Smooth muscle cell (in vitro differentiated cells): Measurements from ENCODE around the gene HEPACAM. TPM values are rescaled to one million over a fixed set of nuclear protein-coding genes. Genes with fewer than 3 reads are reported as not detected.

Experiments
- DNase-seq: peaks from one replicate; lab custom pipeline; 2025; ENCODE audit not compliant: unreplicated experiment; lab: John Stamatoyannopoulos, UW
- H2AFZ ChIP-seq: fragments of 200-600 bp; sonication (generic); 2 replicates; pipeline ENCODE4 v1.6.0; 2016; ENCODE audit warnings: antibody characterized with exemption, low read depth, mild to moderate bottlenecking
- H3F3A ChIP-seq: fragments of 200-600 bp; sonication (generic); 2 replicates; pipeline ENCODE4 v1.6.0; 2017; ENCODE audit warnings: antibody characterized with exemption, low read depth
- H3K27ac ChIP-seq: fragments of 200-600 bp; sonication (generic); 2 replicates; pipeline ENCODE4 v1.5.1; 2016; ENCODE audit warnings: low read depth, mild to moderate bottlenecking
- H3K27me3 ChIP-seq: fragments of 200-600 bp; sonication (generic); 2 replicates; pipeline ENCODE4 v1.6.1; 2016; ENCODE audit warnings: low read depth, mild to moderate bottlenecking
- H3K36me3 ChIP-seq: fragments of 200-600 bp; sonication (generic); 2 replicates; pipeline ENCODE4 v1.5.1; 2016; ENCODE audit warnings: low read depth
- H3K4me1 ChIP-seq: fragments of 200-600 bp; sonication (generic); 2 replicates; pipeline ENCODE4 v1.5.1; 2016; ENCODE audit warnings: low read depth
- H3K4me2 ChIP-seq: fragments of 200-600 bp; sonication (generic); 2 replicates; pipeline ENCODE4 v1.6.0; 2016; ENCODE audit warnings: mild to moderate bottlenecking
- H3K4me3 ChIP-seq: fragments of 200-600 bp; sonication (generic); 2 replicates; pipeline ENCODE4 v1.5.1; 2016; ENCODE audit warnings: mild to moderate bottlenecking
- H3K79me2 ChIP-seq: fragments of 200-600 bp; sonication (generic); 2 replicates; pipeline ENCODE4 v1.6.0; 2016; ENCODE audit warnings: low read depth, mild to moderate bottlenecking
- H3K9ac ChIP-seq: fragments of 200-600 bp; sonication (generic); 2 replicates; pipeline ENCODE4 v1.6.0; 2016; ENCODE audit warnings: low read depth
- H3K9me3 ChIP-seq: fragments of 200-600 bp; sonication (generic); replicated peaks from 2 replicates; pipeline ENCODE4 v1.5.1; 2016; ENCODE audit warnings: low read depth
- H4K20me1 ChIP-seq: fragments of 200-600 bp; sonication (generic); 2 replicates; pipeline ENCODE4 v1.6.0; 2016; ENCODE audit warnings: low read depth
- WGBS: methylation state at CpG from one replicate; pipeline ENCODE4 v1.1.7; 2016; ENCODE audit warnings: low lambda C conversion rate; 5-methylcytosine and 5-hydroxymethylcytosine counted together
- polyA plus RNA-seq: library from polyadenylated mRNA; unstranded; fragments of >200 nt; fragmentation: Nextera tagmentation; extraction: Ambion mirVana; gene quantifications from 2 replicates; pipeline ENCODE4 v1.2.1, GENCODE V29; 2016
- total RNA-seq: library from RNA; depleted of rRNA; stranded (reverse); fragments of >200 nt; gene quantifications from 2 replicates; pipeline ENCODE4 v1.2.3, GENCODE V29; 2014
- TF ChIP-seq, protein P1 (sequence below): fragments of 200-600 bp; sonication (generic); IDR thresholded peaks from 2 replicates; pipeline ENCODE4 v1.5.1; 2017; ENCODE audit warnings: borderline replicate concordance, mild to moderate bottlenecking, antibody characterized with exemption; ENCODE audit not compliant: insufficient read depth, poor library complexity, severe bottlenecking

HEPACAM gene
- total and polyA plus RNA-seq, 2 experiments from 2014 or later = not detected

DNA sequence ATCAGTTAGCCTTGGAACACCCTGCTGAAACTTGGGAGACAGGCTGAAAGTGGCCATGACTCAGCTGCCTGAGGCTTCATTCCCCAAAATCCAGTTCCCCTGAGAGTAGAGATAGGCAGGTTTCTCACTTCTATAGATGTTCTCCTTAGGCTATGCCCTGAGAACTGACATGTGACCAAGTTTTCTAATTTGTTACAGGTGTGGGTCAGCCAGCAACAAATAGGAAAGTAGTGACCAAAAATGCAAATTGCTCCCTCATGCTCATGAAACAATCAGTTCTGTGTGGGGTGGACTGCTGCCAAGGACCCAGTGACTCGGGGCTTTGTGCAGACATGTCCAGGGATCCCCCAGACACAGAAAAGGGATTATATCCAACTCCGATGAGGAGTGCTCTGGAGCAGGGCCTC, 10.9 kb upstream of the HEPACAM start:
- H3K36me3 ChIP-seq = no peaks in the 10 kb centered on the region
- H3K27me3 ChIP-seq = peaks cover under 1% of the 10 kb centered on the region
- H4K20me1 ChIP-seq = no peaks in the 10 kb centered on the region
- H3K4me3 ChIP-seq = no peak overlapping the region
- no peaks in the 10 kb centered on the region for H3F3A ChIP-seq
- TF ChIP-seq, protein P1, sequence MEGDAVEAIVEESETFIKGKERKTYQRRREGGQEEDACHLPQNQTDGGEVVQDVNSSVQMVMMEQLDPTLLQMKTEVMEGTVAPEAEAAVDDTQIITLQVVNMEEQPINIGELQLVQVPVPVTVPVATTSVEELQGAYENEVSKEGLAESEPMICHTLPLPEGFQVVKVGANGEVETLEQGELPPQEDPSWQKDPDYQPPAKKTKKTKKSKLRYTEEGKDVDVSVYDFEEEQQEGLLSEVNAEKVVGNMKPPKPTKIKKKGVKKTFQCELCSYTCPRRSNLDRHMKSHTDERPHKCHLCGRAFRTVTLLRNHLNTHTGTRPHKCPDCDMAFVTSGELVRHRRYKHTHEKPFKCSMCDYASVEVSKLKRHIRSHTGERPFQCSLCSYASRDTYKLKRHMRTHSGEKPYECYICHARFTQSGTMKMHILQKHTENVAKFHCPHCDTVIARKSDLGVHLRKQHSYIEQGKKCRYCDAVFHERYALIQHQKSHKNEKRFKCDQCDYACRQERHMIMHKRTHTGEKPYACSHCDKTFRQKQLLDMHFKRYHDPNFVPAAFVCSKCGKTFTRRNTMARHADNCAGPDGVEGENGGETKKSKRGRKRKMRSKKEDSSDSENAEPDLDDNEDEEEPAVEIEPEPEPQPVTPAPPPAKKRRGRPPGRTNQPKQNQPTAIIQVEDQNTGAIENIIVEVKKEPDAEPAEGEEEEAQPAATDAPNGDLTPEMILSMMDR = no peak
- H2AFZ ChIP-seq = no peak overlapping the region
- H3K27ac ChIP-seq = no peak overlapping the region
- no peaks in the 10 kb centered on the region for H3K9me3 ChIP-seq
- H3K4me2 ChIP-seq = no peak overlapping the region
- no peak for DNase-seq
- H3K4me1 ChIP-seq = peaks cover 12% of the 10 kb centered on the region
- no peak overlapping the region for H3K9ac ChIP-seq
- H3K79me2 ChIP-seq = no peaks in the 10 kb centered on the region
- 73% methylated on average over 2 of the region's 2 CpGs for WGBS

DNA sequence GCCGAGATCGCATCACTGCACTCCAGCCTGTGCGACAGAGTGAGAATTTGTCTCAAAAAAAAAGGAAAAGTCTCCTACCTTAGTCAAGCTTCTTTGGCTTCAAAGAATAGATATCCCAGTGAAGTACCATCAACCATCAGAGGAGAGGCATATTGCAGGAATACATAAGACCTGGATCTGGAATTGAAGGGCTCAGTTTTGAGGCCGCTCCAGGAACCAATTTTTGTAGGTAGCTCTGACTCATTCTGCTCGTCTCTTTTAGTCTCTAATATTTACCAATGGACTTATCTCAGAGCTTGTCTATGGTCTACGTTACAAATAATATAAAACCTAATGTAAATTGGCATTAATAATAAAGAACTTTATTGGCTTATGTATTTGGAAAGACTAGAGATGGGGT, 10.0 kb upstream of the HEPACAM start:
- no peak overlapping the region for H3K4me2 ChIP-seq
- H3K9ac ChIP-seq = no peak overlapping the region
- no peak for DNase-seq
- no peak overlapping the region for H3K4me3 ChIP-seq
- TF ChIP-seq, protein P1 = no peak
- H3F3A ChIP-seq = no peaks in the 10 kb centered on the region
- no peak overlapping the region for H2AFZ ChIP-seq
- H4K20me1 ChIP-seq = no peaks in the 10 kb centered on the region
- WGBS = 88% methylated on average over 6 of the region's 6 CpGs
- no peaks in the 10 kb centered on the region for H3K79me2 ChIP-seq
- H3K27me3 ChIP-seq = no peaks in the 10 kb centered on the region
- no peak overlapping the region for H3K27ac ChIP-seq
- peaks cover 12% of the 10 kb centered on the region for H3K4me1 ChIP-seq
- H3K36me3 ChIP-seq = no peaks in the 10 kb centered on the region
- H3K9me3 ChIP-seq = no peaks in the 10 kb centered on the region

DNA sequence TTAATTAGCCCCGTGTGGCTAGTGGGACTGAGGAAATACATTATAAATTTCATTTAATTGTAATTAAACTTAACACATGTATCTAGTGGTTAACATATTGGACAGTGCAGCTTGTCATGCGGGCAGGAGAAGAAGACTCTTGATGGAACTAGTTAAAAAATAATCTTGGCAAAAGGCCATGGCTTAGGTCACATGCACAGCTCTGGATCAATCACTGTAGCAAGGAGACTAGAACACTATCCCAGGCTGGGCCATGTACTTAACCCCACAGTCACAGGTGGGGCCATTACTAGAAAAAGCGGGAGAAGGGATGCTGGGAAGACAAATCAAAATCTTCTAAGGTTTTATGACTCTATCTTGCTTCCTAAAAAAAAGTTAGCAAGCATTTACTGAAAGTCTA, 8.7 kb upstream of the HEPACAM start:
- Histone ChIP-seq H3K9ac (no peak overlapping the region), H3F3A (no peaks in the 10 kb centered on the region), H3K36me3 (no peaks in the 10 kb centered on the region), H4K20me1 (no peaks in the 10 kb centered on the region), H3K27ac (no peak overlapping the region), H3K27me3 (no peaks in the 10 kb centered on the region), H2AFZ (no peak overlapping the region), H3K4me3 (no peak overlapping the region), H3K79me2 (no peaks in the 10 kb centered on the region), H3K4me2 (no peak overlapping the region), H3K9me3 (no peaks in the 10 kb centered on the region), H3K4me1 (peaks cover 12% of the 10 kb centered on the region)
- TF ChIP-seq, protein P1 = no peak
- 79% methylated on average over 3 of the region's 3 CpGs for WGBS
- no peak for DNase-seq

DNA sequence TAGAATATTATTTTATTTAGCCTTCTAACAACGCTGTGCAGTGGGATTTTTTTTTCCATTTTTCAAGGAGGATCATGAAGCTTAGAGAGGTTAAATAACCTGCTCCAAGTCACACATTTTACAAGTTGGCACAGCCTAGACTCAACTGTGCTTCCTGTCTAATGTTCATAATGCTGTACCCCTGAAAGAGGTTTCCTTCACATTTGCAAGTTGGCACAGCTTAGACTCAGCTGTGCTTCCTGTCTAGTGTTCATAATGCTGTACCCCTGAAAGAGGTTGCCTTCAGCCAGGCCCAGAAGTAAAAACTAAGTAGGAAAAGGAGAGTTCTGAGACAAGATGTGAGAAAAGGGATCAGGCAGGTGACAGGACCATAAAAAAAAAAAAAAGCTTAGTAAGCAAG, 7.9 kb upstream of the HEPACAM start:
- 0% methylated on average over 1 of the region's 1 CpG for WGBS
- H3K27me3 ChIP-seq = no peaks in the 10 kb centered on the region
- no peaks in the 10 kb centered on the region for H4K20me1 ChIP-seq
- no peaks in the 10 kb centered on the region for H3K36me3 ChIP-seq
- no peak overlapping the region for H3K4me3 ChIP-seq
- H3K9ac ChIP-seq = no peak overlapping the region
- H3K79me2 ChIP-seq = no peaks in the 10 kb centered on the region
- H3K9me3 ChIP-seq = no peaks in the 10 kb centered on the region
- H3K27ac ChIP-seq = no peak overlapping the region
- H2AFZ ChIP-seq = no peak overlapping the region
- peaks cover 12% of the 10 kb centered on the region for H3K4me1 ChIP-seq
- H3K4me2 ChIP-seq = no peak overlapping the region
- H3F3A ChIP-seq = no peaks in the 10 kb centered on the region
- no peak for DNase-seq
- TF ChIP-seq, protein P1 = no peak
